HG03159 (cell line): ENCODE results near the gene TMEM176B.

ENCODE experiments used
- ATAC-seq: cut with Tn5 transposase; IDR thresholded peaks from one replicate; pipeline ENCODE4 v1.9.1; 2021; ENCODE audit warnings: mild to moderate bottlenecking, moderate library complexity; ENCODE audit not compliant: unreplicated experiment

Gene TMEM176B

GRCh38 chr7:150754951-150755350 is 45.2 kb downstream of the TMEM176B start:
- ATAC-seq, result no peak

- peak; percentile 41 for ATAC-seq
These were observed 46.1 kb downstream of the TMEM176B start for GRCh38 chr7:150753826-150754603.

GRCh38 chr7:150753239-150753638 is 46.9 kb downstream of the TMEM176B start:
- no peak for ATAC-seq

GRCh38 chr7:150751702-150752101 is 48.5 kb downstream of the TMEM176B start:
- no peak for ATAC-seq

- no peak for ATAC-seq
These were observed 51.8 kb downstream of the TMEM176B start for GRCh38 chr7:150748376-150748775.

GRCh38 chr7:150746921-150747320 is 53.2 kb downstream of the TMEM176B start:
- ATAC-seq, result no peak

- ATAC-seq, result no peak
These were observed 54.3 kb downstream of the TMEM176B start for GRCh38 chr7:150745876-150746275.

- ATAC-seq, result no peak
These were observed 55.1 kb downstream of the TMEM176B start for GRCh38 chr7:150745086-150745485.

- no peak for ATAC-seq
These were observed 56.0 kb downstream of the TMEM176B start for GRCh38 chr7:150744041-150744656.

- ATAC-seq, result no peak
These were observed 57.7 kb downstream of the TMEM176B start for GRCh38 chr7:150742286-150742968.
